Nucleus accumbens (tissue), 56 donors: ENCODE measurements around the gene CD4.
"Not testable (repeated sequence)": the region's sequence is repeated elsewhere in the genome, so short reads cannot be mapped to it uniquely, and the experiment has no call there.

Experiments
- DNase-seq, 56 donors: peaks; one replicate each; lab custom pipeline; 2025; lab: John Stamatoyannopoulos, UW

Gene CD4

DNA sequence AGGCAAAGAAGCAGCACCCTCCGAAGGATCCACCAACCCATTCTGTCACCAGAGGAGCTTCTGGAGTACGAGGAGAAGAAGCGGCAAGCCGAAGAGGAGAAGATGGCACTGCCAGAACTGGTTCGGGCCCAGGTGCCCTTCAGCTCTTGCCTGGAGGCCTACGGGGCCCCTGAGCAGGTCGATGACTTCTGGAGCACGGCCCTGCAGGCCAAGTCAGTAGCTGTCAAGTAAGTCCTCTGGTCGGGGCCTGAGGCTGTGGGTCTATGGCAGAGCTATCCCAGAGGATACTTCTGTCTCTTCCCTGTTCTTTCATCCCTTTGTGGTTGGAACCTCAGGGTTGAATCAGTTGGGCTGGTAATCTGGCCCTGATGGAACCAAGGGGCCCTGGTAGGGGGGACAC is 72.1 kb downstream of the CD4 start:
- no peak for DNase-seq

DNA sequence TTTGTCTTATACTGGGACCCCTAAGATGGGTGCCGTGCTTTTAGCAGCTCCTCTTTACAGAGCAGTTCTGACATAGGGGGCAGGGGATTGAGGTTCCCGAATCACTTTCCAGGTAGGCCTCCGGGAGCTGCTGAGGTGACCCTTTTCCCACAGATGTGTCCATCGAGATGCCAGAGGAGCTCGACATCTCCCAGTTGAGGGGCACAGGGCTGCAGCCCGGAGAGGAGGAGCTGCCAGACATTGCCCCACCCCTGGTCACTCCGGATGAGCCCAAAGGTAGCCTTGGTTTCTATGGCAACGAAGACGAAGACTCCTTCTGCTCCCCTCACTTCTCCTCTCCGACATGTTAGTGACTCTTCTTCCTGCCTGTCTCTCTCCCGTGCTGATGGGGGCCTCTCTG is 73.7 kb downstream of the CD4 start:
- no peak for DNase-seq

DNA sequence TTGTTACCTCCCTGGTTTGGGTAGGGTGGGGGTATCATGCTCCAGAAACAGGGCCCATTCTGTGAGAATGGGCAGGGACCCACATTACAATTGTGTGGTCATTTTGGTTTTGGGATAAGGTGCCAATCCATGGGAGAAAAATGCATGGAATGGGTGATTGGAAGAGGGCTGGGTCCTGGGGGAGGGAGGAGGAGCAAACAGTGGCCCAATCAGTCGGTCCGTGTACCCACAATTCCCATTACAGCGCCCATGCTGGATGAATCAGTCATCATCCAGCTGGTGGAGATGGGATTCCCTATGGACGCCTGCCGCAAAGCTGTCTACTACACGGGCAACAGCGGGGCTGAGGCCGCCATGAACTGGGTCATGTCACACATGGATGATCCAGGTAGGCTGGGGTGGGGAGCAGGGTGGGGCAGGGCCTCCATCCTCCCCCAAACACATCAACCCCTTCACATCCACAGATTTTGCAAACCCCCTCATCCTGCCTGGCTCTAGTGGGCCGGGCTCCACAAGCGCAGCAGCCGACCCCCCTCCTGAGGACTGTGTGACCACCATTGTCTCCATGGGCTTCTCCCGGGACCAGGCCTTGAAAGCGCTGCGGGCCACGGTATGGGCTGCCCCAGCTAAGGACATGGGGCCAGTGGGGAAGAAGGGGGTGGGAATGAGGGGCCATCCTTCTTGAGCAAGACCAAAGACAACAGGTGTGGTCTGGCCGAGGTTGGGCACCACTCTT is 74.4 kb downstream of the CD4 start:
- no peak for DNase-seq

DNA sequence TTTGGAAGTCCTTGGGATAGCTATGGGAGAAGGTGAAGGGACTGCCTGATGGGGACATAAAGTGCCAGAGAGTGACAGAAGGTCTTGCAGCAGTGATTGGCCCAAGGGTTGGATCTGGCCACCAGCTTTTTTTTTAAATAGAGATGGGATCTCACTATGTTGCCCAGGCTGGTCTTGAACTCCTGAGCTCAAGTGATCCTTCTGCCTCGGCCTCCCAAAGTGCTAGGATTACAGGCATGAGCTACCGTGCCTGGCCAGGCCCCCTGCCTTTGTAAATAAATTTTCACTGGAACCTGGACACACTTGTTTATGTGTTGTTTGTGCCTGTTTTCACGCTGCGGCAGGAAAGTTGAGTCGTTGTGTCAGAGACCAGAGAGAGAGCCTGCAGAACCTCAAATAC is 76.0 kb downstream of the CD4 start:
- DNase-seq = not testable (repeated sequence)

DNA sequence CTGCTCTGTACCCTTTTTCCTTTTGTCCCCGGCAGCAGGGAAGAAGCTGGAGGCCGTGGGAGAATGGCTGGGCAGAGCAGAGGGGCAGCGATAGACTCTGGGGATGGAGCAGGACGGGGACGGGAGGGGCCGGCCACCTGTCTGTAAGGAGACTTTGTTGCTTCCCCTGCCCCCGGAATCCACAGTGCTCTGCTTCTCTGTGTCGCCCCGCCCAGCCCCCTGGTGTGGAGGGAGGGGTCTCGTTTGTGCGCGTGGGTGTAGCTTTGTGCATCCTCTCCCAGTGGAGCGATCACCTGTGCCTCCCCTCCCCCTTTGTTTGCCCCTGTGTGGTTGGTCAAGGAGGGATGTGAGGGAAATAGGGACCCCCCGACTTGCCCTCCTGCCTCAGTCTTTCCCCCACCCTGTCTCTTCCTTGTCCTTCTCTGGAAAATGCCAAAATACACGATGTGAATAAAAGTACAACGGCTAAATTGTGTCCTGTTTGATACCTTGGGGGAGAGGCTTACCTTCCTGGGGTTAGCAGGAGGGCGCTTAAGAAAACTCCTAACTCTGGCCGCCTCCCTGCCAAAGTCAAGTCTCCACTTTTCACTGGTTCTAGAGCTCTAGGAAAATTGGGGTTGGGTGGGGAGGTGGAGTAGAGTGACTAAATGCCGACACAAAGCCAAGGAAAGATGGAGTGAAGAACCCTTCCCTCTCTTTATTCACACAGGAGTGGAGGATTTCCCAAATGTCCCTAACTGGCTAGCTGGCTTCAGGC is 77.0 kb downstream of the CD4 start:
- DNase-seq = no peak

DNA sequence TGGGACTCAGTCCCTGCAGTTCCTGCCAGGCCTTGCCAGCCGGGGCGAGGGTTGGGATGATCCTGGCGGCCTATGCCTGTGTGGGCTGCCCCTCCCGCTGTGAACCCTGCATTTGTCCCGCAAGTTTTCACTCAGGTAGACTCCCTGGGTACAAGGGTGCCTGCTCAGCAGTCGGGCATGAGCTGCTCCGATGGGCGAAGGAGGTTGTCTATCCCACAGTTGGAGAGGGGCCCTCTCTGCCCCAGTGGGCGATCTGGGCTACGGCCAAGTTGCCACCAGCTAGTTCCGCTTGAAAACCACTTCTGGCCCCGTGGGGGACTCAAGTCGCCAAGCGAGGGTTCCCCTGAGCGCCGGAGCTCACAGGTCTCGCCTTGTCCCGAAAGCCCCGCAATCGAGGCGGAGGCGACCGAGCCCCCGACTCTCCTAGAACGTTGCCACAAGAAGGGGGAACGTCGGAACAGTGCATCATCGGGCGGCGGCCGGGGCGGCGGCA is 77.6 kb downstream of the CD4 start:
- peak in 16 of 56 donors; percentile 19 to 69 (median 52) for DNase-seq

DNA sequence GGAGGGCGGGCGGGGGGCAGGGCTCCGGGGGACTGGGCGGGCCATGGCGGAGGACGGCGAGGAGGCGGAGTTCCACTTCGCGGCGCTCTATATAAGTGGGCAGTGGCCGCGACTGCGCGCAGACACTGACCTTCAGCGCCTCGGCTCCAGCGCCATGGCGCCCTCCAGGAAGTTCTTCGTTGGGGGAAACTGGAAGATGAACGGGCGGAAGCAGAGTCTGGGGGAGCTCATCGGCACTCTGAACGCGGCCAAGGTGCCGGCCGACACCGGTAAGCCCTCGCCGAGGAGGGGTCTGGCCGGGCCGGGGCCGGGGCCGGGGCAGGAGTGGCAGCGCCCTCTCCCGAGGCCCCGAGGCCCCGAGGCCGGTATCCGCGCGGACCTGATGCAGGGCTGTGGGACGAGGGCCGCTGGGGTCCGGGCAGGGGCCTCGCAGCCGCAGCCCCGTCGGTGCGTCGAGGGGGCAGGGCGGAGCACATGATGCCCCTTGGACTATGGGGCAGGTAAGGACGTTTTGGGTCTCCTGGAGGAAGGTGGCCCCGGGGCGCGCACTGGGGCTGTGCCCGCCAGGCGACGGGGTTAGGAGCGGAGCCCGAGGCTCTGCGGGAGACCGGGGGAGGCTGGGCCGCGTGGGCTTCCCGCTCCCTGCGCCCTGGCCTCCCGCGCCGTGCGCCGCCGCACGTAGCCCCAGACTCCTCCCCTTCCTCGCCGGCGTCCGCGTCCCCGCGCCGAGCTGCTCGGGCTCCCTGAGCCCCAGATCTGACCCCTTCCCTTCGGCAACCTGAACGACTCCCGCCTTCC is 78.3 kb downstream of the CD4 start, which contains the start of gene TPI1:
TSS of gene TPI1 (plus strand) at position 119 of the 798 bp plus-strand sequence. CDS start at position 155, 36 bp downstream.
- peak in 53 of 56 donors; percentile 33 to 88 (median 78) for DNase-seq

DNA sequence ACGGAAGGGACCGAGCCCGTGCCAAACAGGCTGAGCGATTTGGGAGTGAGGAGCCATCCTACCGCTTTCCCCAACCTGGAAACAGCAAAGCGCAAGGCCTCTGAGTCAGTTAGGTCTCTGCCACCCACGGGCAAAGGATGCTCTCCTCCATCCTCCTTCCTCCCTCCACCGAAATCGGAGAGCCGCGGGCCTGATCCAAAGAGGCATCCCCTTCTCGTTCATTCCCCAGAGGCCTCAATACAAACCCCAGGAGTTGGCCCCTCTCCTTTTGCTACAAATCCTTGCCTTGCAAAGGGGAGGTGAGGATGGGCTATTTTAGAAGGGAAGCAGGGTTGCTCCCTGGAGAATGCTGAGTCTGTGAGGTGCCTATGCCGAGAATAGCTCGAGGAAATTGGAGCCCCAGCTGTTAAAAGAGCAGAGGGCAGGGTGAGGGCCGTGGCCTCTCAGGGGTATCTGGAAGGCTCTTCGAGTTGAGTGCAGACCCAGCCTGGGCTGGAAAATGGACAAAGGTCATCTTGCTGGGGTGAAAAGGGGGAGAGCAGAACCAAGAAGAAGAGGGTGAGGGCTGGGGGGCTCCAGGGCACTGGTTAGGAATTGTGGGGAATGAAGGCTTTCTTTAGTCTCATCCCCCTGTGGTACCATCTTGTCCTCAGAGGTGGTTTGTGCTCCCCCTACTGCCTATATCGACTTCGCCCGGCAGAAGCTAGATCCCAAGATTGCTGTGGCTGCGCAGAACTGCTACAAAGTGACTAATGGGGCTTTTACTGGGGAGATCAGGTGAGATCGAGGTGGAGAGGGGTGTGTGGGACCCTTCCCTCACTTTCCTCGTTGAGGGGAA is 79.1 kb downstream of the CD4 start:
- DNase-seq = peak in 15 of 56 donors; percentile 3 to 69 (median 35)

DNA sequence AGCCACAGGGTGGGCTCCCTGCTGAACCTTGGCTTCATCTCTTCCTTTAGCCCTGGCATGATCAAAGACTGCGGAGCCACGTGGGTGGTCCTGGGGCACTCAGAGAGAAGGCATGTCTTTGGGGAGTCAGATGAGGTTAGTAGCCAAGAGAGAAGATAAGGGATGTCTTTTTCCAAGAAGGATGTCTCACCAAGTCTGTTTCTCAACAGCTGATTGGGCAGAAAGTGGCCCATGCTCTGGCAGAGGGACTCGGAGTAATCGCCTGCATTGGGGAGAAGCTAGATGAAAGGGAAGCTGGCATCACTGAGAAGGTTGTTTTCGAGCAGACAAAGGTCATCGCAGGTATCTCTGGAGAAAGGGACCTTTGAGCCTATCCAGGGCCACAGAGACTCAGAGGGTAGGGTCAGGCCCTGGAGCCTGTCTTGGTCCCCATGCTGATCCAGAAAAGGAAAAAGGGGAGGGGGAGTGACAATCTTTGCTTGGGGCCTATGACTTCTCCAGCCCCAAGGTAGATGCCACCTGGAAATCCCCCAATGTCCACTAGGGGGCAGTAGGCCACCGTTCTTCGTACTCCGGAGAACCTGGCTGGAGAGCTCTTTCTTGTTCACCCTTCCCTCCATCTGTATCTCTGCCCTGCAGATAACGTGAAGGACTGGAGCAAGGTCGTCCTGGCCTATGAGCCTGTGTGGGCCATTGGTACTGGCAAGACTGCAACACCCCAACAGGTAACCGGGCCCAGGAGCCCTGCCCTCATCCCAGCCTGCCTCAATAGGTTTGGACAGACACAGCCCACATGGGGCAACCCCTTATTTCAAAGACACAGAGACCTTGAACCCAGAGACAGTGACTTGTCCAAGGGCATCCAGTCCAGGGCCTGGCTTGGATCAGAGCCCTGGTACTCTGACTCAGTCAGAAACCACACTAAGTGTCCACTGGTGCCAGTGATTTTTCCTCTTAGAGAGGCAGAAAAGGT is 80.0 kb downstream of the CD4 start:
- peak in 51 of 56 donors; percentile 5 to 89 (median 51) for DNase-seq

DNA sequence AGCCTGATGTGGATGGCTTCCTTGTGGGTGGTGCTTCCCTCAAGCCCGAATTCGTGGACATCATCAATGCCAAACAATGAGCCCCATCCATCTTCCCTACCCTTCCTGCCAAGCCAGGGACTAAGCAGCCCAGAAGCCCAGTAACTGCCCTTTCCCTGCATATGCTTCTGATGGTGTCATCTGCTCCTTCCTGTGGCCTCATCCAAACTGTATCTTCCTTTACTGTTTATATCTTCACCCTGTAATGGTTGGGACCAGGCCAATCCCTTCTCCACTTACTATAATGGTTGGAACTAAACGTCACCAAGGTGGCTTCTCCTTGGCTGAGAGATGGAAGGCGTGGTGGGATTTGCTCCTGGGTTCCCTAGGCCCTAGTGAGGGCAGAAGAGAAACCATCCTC is 81.0 kb downstream of the CD4 start:
- DNase-seq = not testable (repeated sequence)
